Posterior vena cava (tissue), 2 donors: Measurements from ENCODE around the gene PAX7. TPM values are rescaled to one million over a fixed set of nuclear protein-coding genes. Genes with fewer than 3 reads are reported as not detected.
"Not testable (repeated sequence)": the region's sequence is repeated elsewhere in the genome, so short reads cannot be mapped to it uniquely, and the experiment has no call there.

Source experiments
- DNase-seq: peaks from one replicate; pipeline ENCODE4 v3.0.0-alpha.2; 2020; ENCODE audit warnings: low spot score
- intact Hi-C, 2 donors: fragments of 100-400 bp; cut with DNase I; formaldehyde crosslinking; loops; one replicate each; pipeline versions ENCODE4 v1.14.1 to v1.14.2; 2022 to 2023
- long read RNA-seq, 2 donors: library from polyadenylated mRNA; unstranded; transcript quantifications; one replicate each; pipeline ENCODE4 v2.0.0, GENCODE V29; 2020 to 2021
- total RNA-seq, 2 donors: library from RNA; stranded (reverse); fragmentation: NEBNext Ultra II Directional; extraction: Animal tissue kit (Norgen Biotek cat#: 25700); gene quantifications; one replicate each; pipeline ENCODE4 v1.2.1, GENCODE V29; 2021
- donor health status: DM: yes; HTN: yes; CAD: no.
- donor health status: DM: yes; HTN: yes; CAD: no.

The PAX7 gene
- not detected for total RNA-seq
- long read RNA-seq, donor 1 = 0 reads
- long read RNA-seq, donor 2 = 0 reads

- intact Hi-C loops = no loop called here
- peak; percentile 72 for DNase-seq
These were observed at the start of gene PAX7 for GRCh38 chr1:18630511-18631495. Gene PAX7 (plus strand): TSS chr1:18630846. CDS start chr1:18631604, 758 bp downstream.

GRCh38 chr1:18581420-18581880, 49.2 kb upstream of the PAX7 start:
- DNase-seq = peak; percentile 74
- intact Hi-C loops = no loop called here

GRCh38 chr1:18582890-18583289, 47.8 kb upstream of the PAX7 start:
- DNase-seq = peak; percentile 5
- intact Hi-C loops = no loop called here

GRCh38 chr1:18583326-18583941, 47.2 kb upstream of the PAX7 start:
- intact Hi-C loops = no loop called here
- DNase-seq = peak; percentile 89

- DNase-seq, intact Hi-C loops: not testable (repeated sequence)
These were observed 44.6 kb upstream of the PAX7 start for GRCh38 chr1:18586016-18586415.

- DNase-seq = no peak
- intact Hi-C loops = no loop called here
These were observed 42.6 kb upstream of the PAX7 start for GRCh38 chr1:18588093-18588492.

- no peak for DNase-seq
- intact Hi-C loops = no loop called here
These were observed 38.3 kb upstream of the PAX7 start for GRCh38 chr1:18592368-18592767.

GRCh38 chr1:18597160-18598042, 33.2 kb upstream of the PAX7 start:
- peak; percentile 90 for DNase-seq
- intact Hi-C loops = loop anchor here (2.0 to 5.0 kb wide), 2 partner anchors 223 to 275 kb away; no protein-coding TSS in a partner anchor

GRCh38 chr1:18599086-18599485, 31.6 kb upstream of the PAX7 start:
- intact Hi-C loops = loop anchor here (5.0 kb wide), 1 partner anchor 273 kb away; no protein-coding TSS in a partner anchor

GRCh38 chr1:18599704-18600103, 30.9 kb upstream of the PAX7 start:
- intact Hi-C loops = loop anchor here (5.0 kb wide), 1 partner anchor 273 kb away; no protein-coding TSS in a partner anchor
- peak; percentile 54 for DNase-seq

More at GRCh38 chr1:18599086-18599485, 31.6 kb upstream of the PAX7 start:
- DNase-seq = peak; percentile 76

- intact Hi-C loops = no loop called here
- no peak for DNase-seq
These were observed 28.0 kb upstream of the PAX7 start for GRCh38 chr1:18602533-18603211.

GRCh38 chr1:18603212-18603852, 27.3 kb upstream of the PAX7 start:
- intact Hi-C loops = no loop called here

GRCh38 chr1:18606443-18607288, 24.0 kb upstream of the PAX7 start:
- DNase-seq = no peak
- intact Hi-C loops = no loop called here

More at GRCh38 chr1:18603212-18603852, 27.3 kb upstream of the PAX7 start:
- DNase-seq = no peak

GRCh38 chr1:18607289-18607760, 23.3 kb upstream of the PAX7 start:
- intact Hi-C loops = no loop called here
- DNase-seq = no peak

GRCh38 chr1:18608534-18608933, 22.1 kb upstream of the PAX7 start:
- intact Hi-C loops = no loop called here
- DNase-seq = no peak

GRCh38 chr1:18611311-18611710, 19.3 kb upstream of the PAX7 start:
- DNase-seq = no peak
- intact Hi-C loops = no loop called here

- intact Hi-C loops = no loop called here
- DNase-seq = no peak
These were observed 18.6 kb upstream of the PAX7 start for GRCh38 chr1:18612073-18612472.
